K562 (cell line): Measurements from ENCODE around the gene SND1.

Experiments used
- KDM5B ChIP-seq: fragments of 200-600 bp; sonication (generic); IDR thresholded peaks from 2 replicates; pipeline ENCODE4 v1.6.1; 2012; ENCODE audit warnings: low read depth, mild to moderate bottlenecking, moderate library complexity, low read length, control low read depth, inconsistent platforms; ENCODE audit not compliant: insufficient replicate concordance
- MTA2 ChIP-seq: fragments of 450-650 bp; IDR thresholded peaks from 2 replicates; pipeline ENCODE4 v1.6.1; 2016; ENCODE audit warnings: low read depth
- PHF8 ChIP-seq: fragments of 200-600 bp; sonication (generic); IDR thresholded peaks from 2 replicates; pipeline ENCODE4 v1.6.1; 2012; ENCODE audit warnings: mixed run types, mild to moderate bottlenecking, inconsistent platforms, low read length, moderate library complexity, borderline replicate concordance
- ZBTB7A ChIP-seq: IDR thresholded peaks from 2 replicates; pipeline ENCODE4 v1.6.1; 2011; ENCODE audit warnings: low read depth, mild to moderate bottlenecking, low read length, moderate library complexity, borderline replicate concordance; ENCODE audit not compliant: control insufficient read depth
- ZNF274 ChIP-seq: IDR thresholded peaks from 2 replicates; pipeline ENCODE4 v1.6.1; 2011; ENCODE audit warnings: low read depth, mild to moderate bottlenecking, low read length, moderate library complexity, borderline replicate concordance
- TF ChIP-seq, protein P1 (sequence below): IDR thresholded peaks from 2 replicates; pipeline ENCODE4 v1.6.1; 2016; ENCODE audit warnings: missing genetic modification characterization, missing compliant biosample characterization
- TF ChIP-seq, protein P2 (sequence below), 3 experiments: IDR thresholded peaks in 2 of 3; conservative IDR thresholded peaks in 1 of 3; 2 replicates each; pipeline ENCODE4 v1.5.1; 2011 to 2012; ENCODE audit warnings: low read length in 3 of 3, mild to moderate bottlenecking in 3 of 3, control low read depth in 2 of 3, improper control_type of control experiment in 1 of 3, inconsistent platforms in 1 of 3, low read depth in 1 of 3, mixed read lengths in 1 of 3, moderate library complexity in 1 of 3; ENCODE audit not compliant: insufficient read depth in 2 of 3
- TF ChIP-seq, protein P3 (sequence below): fragments of 450-650 bp; IDR thresholded peaks from 2 replicates; pipeline ENCODE4 v1.6.1; 2016

GRCh38 chr7:127730658-127731276 lies 78.8 kb downstream of the SND1 start:
- TF ChIP-seq, protein P1, sequence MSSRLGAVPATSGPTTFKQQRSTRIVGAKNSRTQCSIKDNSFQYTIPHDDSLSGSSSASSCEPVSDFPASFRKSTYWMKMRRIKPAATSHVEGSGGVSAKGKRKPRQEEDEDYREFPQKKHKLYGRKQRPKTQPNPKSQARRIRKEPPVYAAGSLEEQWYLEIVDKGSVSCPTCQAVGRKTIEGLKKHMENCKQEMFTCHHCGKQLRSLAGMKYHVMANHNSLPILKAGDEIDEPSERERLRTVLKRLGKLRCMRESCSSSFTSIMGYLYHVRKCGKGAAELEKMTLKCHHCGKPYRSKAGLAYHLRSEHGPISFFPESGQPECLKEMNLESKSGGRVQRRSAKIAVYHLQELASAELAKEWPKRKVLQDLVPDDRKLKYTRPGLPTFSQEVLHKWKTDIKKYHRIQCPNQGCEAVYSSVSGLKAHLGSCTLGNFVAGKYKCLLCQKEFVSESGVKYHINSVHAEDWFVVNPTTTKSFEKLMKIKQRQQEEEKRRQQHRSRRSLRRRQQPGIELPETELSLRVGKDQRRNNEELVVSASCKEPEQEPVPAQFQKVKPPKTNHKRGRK (tag): no peak
- TF ChIP-seq PHF8: no peak
- TF ChIP-seq, protein P2, sequence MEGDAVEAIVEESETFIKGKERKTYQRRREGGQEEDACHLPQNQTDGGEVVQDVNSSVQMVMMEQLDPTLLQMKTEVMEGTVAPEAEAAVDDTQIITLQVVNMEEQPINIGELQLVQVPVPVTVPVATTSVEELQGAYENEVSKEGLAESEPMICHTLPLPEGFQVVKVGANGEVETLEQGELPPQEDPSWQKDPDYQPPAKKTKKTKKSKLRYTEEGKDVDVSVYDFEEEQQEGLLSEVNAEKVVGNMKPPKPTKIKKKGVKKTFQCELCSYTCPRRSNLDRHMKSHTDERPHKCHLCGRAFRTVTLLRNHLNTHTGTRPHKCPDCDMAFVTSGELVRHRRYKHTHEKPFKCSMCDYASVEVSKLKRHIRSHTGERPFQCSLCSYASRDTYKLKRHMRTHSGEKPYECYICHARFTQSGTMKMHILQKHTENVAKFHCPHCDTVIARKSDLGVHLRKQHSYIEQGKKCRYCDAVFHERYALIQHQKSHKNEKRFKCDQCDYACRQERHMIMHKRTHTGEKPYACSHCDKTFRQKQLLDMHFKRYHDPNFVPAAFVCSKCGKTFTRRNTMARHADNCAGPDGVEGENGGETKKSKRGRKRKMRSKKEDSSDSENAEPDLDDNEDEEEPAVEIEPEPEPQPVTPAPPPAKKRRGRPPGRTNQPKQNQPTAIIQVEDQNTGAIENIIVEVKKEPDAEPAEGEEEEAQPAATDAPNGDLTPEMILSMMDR (IDR thresholded peaks at IDR 0.05 in 2 of 3, conservative IDR thresholded peaks at IDR 0.05 in 1 of 3; ENCODE audit: insufficient read depth in 2 of 3, low read depth in 1 of 3, low read length in 3 of 3): no peak
- TF ChIP-seq ZBTB7A: no peak
- TF ChIP-seq MTA2: no peak
- no peak for TF ChIP-seq ZNF274
- TF ChIP-seq, protein P3, sequence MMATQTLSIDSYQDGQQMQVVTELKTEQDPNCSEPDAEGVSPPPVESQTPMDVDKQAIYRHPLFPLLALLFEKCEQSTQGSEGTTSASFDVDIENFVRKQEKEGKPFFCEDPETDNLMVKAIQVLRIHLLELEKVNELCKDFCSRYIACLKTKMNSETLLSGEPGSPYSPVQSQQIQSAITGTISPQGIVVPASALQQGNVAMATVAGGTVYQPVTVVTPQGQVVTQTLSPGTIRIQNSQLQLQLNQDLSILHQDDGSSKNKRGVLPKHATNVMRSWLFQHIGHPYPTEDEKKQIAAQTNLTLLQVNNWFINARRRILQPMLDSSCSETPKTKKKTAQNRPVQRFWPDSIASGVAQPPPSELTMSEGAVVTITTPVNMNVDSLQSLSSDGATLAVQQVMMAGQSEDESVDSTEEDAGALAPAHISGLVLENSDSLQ: no peak
- no peak for TF ChIP-seq KDM5B
